RPMI7951 (cell line): Measurements from ENCODE around the gene MEOX1. TPM values are rescaled to one million over a fixed set of nuclear protein-coding genes. Genes with fewer than 3 reads are reported as not detected.
A peak's percentile ranks its signal among the peaks of the same experiment; 100 is the strongest.

ENCODE experiments used
- DNase-seq: peaks from one replicate; pipeline ENCODE4 v3.0.0-alpha.2; 2012; ENCODE audit warnings: low read depth
- total RNA-seq: library from RNA; depleted of rRNA; stranded (reverse); fragments of >200 nt; shearing (Covaris generic); gene quantifications from 2 replicates; pipeline ENCODE4 v1.2.3, GENCODE V29; 2014

MEOX1 gene
- total RNA-seq, 1 experiment from 2014 or later = under 0.01 TPM

GRCh38 chr17:43680461-43680860 is 18.7 kb upstream of the MEOX1 start:
- DNase-seq = no peak

- DNase-seq = no peak
Measured at GRCh38 chr17:43679911-43680310, 18.2 kb upstream of the MEOX1 start.

GRCh38 chr17:43679401-43679800 is 17.7 kb upstream of the MEOX1 start:
- DNase-seq = no peak

GRCh38 chr17:43676471-43676870 is 14.7 kb upstream of the MEOX1 start:
- peak; percentile 72 for DNase-seq

- DNase-seq = no peak
Measured at GRCh38 chr17:43674394-43674793, 12.7 kb upstream of the MEOX1 start.

GRCh38 chr17:43673516-43674323 is 12.0 kb upstream of the MEOX1 start:
- DNase-seq = peak; percentile 59

- no peak for DNase-seq
Measured at GRCh38 chr17:43671755-43672519, 10.2 kb upstream of the MEOX1 start.

- peak; percentile 72 for DNase-seq
Measured at GRCh38 chr17:43671031-43671692, 9.4 kb upstream of the MEOX1 start.

- DNase-seq = no peak
Measured at GRCh38 chr17:43670645-43671030, 8.9 kb upstream of the MEOX1 start.

GRCh38 chr17:43669971-43670644 is 8.4 kb upstream of the MEOX1 start:
- DNase-seq = no peak

- DNase-seq = peak; percentile 17
Measured at GRCh38 chr17:43667947-43668348, 6.2 kb upstream of the MEOX1 start.

GRCh38 chr17:43667506-43667905 is 5.8 kb upstream of the MEOX1 start:
- DNase-seq = no peak

- no peak for DNase-seq
Measured at GRCh38 chr17:43665937-43666236, 4.2 kb upstream of the MEOX1 start.

GRCh38 chr17:43665084-43665936 is 3.6 kb upstream of the MEOX1 start:
- no peak for DNase-seq

- DNase-seq = no peak
Measured at GRCh38 chr17:43664096-43664495, 2.4 kb upstream of the MEOX1 start.

GRCh38 chr17:43663383-43663782 is 1.7 kb upstream of the MEOX1 start:
- no peak for DNase-seq

GRCh38 chr17:43662413-43663141 is 855 bp upstream of the MEOX1 start:
- no peak for DNase-seq

GRCh38 chr17:43660816-43661493 is 767 bp downstream of the MEOX1 start:
- DNase-seq = no peak

- DNase-seq = no peak
Measured at GRCh38 chr17:43659823-43660617, 1.7 kb downstream of the MEOX1 start.
